GM10266 (cell line): ENCODE data around the gene LBHD2.

Source experiments
- DNase-seq: peaks from one replicate; pipeline ENCODE4 v3.0.0; 2012; ENCODE audit errors: extremely low spot score
- CTCF ChIP-seq: IDR thresholded peaks from 2 replicates; pipeline ENCODE4 v1.5.1; 2012; ENCODE audit warnings: mild to moderate bottlenecking, low read depth; ENCODE audit not compliant: control insufficient read depth, insufficient read depth; ENCODE audit errors: missing control alignments

The LBHD2 gene

GRCh38 chr14:103061482-103061976, 22.5 kb upstream of the LBHD2 start:
- no peak for DNase-seq
- TF ChIP-seq CTCF = no peak

- no peak for DNase-seq
- TF ChIP-seq CTCF = no peak
Measured at GRCh38 chr14:103064436-103064835, 19.6 kb upstream of the LBHD2 start.

GRCh38 chr14:103064978-103065377, 19.0 kb upstream of the LBHD2 start:
- no peak for DNase-seq
- no peak for TF ChIP-seq CTCF

DNA sequence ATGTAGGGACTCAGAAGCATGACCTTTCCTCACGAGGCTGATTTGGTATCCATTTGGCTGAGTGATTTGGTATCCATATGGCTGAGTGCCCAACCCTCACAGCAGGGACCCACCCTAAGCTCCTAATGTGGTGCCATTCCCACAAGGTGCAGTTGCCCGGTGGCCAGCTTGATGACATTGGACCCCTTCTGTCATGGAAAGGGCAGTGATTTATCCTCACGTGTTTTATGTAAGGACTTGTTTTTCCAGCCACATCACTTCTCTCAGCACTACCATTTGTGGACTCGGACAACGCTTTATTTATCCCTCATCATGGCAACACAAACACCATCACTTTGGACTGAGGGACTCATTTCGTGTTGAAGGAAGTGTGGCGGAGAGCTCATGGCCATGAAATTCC, 18.1 kb upstream of the LBHD2 start:
- DNase-seq = no peak
- no peak for TF ChIP-seq CTCF

GRCh38 chr14:103066399-103066798, 17.6 kb upstream of the LBHD2 start:
- no peak for DNase-seq
- no peak for TF ChIP-seq CTCF

DNA sequence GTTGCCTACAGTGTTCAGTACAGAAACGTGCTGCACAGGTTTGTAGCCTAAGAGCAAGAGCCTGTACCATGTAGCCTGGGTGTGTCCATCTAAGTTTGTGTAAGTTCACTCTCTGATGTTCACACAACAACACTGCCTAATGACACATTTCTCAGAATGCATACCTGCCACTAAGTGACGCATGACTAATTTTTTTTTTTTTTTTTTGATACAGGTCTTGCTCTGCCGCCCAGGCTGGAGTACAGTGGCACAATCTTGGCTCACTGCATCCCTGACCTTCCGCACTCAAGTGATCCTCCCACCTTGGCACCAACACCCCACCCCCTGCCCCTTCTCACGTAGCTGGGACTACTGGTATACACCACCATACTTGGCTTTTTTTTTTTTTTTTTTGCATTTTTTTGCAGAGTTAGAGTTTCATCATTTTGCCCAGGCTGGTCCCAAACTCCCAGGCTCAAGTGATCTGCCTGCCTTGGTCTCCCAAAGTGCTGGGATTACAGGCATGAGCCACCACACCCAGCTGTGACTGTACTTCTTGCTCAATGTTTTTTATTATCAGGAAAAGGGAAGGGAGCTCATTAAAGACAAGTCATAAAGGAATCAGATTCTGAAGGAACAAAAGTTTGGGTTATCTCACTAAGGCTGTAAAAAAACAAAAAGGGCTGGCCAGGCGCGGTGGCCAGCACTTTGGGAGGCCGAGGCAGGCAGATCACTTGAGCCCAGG, 16.6 kb upstream of the LBHD2 start:
- TF ChIP-seq CTCF = no peak
- no peak for DNase-seq

DNA sequence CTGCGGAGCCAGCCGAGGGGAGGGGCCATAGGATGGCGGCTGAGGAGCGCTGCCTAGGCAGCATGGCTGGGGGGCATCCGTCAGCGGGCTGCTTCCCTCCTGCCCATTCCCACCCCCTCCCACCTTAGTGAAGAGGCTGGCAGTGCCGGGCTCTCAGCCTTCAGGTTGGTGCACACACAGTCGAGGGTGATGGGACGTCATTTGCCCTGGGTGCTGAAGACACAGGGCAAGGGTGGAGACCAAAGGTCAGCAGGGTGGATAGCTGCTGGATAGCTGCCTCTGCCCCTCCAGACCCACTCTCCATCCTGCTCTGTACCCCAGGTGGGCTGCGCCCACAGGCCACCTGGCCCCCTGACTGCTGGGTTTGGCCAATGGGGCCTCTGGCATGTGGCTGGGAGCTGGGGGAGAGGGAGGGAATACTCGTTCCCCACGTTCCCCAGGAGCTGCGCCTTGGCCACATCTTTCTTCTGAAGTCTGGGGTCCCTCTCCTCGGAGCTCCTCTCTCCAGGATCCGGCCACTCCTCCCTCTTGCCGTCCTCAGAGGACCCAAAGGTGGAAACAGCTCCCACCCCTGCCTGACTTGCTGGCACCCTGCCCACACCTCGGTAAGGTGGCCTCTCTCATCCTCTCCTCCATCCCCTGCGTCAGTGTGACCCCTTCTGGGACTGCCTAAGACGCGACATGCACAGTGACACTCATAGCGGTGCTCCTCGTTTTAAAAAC, 15.5 kb upstream of the LBHD2 start:
- TF ChIP-seq CTCF = no peak
- no peak for DNase-seq
